Central memory CD4-positive, alpha-beta T cell (primary cell): ENCODE data around the gene SIK2.
"Not testable (repeated sequence)": the region's sequence is repeated elsewhere in the genome, so short reads cannot be mapped to it uniquely, and the experiment has no call there.

Source experiments
- DNase-seq: peaks from one replicate; pipeline ENCODE4 v3.0.0; 2022

The SIK2 gene

DNA sequence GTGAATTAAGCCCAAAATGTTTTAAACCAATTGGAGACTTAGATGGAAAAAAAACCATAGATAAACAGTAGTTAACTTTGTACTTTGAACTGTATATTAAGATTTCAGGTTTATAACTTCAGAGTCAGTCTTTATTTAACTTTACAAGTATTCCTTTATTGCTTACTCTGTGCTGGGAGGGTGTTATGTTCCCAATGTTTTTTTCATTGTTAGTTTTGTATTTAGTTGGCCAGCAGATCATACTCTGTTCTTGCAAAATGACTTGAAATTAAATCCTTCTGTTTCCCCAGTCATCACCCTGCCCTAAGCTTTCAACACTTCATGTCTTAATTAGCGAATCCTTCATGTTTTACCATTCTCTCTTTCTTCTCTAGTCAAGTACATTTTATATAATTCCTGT lies 25.3 kb downstream of the SIK2 start:
- DNase-seq = no peak

DNA sequence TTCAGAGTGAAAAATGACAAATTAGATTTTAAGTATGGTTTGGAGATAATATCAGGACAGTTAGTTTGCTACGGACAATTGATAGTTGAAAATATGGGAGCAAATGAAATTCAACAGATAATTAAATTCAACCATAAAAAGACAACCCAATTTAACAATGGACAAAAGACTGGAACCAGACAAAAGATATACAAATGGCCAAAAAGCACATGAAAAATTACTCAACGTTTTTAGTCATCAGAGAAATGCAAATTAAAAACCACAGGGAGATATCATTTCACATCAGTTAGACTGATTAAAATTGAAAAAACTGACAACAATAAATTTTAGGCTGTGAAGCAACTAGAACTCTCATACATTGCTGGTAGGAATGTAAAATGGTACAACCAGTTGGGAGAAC lies 27.2 kb downstream of the SIK2 start:
- no peak for DNase-seq

DNA sequence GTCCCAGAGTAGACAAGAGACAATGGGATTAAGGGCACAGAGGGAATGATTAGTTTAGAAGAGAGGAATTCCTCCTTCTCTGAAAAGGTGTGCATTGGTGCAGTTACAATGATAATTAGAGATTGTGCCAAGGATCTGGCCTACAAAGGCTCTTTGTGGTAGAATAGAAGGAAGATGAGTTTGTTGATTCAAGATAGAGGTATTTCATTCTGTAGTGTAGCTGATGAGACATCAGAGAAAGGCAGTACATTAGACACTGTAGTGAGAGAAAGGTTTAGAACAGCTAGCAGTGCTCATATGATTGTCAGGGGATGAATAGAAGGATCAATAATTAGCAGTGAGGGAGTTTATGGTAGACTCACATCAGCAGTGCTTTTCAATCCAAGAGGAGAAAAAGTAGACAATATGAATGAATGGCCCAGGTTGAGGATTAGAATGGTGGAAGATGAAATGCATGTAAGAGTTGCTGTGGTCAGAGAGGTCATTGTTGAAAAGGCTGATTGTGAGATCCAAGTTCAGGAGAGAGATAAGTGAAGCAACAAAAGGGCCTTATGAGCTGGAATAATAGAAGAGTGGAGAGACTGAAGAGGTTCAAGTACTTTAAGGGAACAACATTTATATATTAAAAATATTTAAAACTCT lies 28.9 kb downstream of the SIK2 start:
- no peak for DNase-seq

DNA sequence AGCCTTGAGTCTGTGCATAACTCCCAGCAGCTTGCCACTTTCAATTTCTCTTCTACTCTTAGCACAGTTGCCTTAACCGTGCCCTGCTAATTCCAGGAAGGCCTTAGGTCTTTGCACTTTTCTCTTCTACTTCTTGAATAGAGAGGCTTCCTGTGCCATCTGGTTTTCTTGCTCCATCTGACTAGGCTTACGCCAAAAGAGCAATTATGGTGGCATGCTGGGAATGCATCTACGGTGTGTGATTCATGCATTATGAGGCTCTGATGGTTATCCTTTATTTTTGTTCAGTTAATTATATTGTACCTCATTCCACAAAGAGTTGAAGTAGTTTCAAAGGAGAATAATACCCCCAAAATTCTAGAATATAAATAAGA lies 29.4 kb downstream of the SIK2 start:
- DNase-seq = no peak

DNA sequence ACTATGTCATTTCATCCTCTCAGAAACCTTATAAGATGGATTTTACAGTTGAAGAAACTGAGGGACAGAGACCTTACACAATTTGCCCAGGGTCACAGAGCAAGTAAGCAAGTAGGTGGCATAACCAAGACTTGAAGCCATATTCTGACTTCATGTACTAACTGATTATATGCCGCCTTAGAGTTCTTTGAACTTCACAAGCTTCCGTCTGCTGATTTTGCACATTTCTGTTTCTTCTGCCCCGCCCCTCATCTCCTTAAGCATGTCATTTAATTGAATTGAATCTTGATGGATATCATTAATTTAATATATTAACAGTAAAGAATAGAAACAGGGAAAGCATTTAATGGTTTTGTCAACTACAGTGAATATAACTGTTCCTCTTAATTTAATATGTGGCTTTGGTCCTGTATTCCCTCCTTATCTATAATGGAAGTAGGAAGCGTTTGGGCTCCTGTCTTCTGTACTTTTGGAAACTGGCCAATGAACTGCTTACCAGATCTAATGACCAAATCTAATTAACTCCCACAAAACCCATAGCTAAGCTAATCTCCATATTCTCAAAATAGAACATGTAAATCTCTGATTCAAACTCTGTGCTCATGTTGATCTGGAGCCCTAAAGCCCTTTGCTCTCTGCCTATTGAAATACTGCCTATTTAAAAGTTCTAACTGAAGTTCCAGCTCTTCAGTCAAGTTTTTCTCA lies 30.4 kb downstream of the SIK2 start:
- no peak for DNase-seq

DNA sequence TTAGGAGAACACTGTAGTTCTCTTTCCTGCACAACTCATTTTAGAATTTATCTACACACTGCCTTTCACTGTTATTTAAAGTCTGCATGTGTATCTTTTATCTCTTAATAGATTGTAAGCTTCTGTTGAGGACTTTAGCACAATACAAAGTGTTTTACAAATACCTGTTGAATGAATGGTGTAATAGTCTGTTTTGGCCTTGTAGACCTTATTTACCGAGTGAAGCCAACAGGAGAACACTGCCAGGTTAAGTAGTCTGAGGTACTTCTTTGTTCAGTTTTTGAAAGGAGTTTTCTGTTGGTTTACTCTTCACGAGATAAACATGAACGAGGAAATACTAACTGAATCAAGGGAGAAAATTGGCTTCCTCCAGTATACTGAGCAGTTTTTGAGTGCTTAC lies 31.0 kb downstream of the SIK2 start:
- no peak for DNase-seq

DNA sequence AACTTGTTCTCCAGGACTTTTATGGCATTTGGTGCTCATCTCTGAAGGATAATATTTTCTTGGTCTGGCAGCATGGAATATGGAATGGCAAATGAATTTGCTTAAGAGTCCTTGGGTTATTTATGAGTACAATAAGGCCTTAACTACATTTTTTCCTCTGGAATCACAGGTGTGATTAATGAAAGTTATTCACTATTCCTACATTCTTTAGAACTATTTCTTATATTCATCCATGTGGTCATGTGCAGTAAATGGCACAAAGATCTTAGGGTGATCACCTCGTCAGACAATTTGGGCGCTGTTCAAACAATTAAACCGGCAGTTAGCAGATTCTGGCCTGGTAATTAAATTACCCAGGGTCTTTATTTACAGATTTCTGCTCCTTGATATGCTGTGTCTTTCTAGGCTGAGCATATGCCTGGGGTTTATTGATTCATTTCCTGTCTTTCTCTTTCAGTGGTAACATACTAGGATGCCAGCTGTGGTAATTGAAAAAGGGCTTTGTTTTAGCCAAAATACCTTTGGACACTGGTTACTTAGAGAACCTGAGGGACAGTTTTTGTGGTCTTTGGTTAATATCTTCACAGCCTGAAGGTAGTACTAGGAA lies 31.6 kb downstream of the SIK2 start:
- no peak for DNase-seq

DNA sequence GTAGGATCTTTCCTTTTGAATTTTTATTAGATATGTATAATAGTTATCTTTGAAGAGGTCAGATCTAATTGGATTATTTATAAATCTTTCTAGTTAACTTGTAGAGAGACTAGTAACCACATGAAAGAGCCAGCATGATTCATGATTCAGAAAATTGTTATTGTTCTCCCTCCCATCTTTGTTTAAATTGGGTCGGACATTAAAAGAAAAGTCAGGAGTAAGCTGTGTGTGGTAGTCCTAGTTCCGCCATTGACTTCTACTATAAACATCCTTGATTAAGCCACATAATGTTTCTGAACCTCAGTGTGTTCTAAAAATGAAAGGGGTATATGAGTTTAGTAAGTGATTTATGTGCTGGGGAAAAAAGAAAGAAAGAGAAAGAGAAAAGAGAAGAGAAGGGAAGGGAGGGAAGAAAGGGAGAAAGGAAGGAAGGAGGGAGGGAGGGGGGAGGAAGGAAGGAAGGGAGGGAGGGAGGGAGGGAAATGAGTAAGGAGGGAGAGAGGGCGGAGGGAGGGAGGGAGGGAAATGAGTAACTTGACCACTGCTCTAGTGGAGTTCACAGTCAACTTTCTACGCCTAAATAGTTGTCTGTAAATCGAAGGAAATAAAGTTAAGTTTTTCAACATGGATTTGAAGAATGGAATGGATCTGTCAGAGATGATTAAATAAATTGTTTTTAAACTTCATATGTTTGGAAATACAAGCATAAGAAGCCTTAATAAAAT lies 32.9 kb downstream of the SIK2 start:
- DNase-seq = no peak

DNA sequence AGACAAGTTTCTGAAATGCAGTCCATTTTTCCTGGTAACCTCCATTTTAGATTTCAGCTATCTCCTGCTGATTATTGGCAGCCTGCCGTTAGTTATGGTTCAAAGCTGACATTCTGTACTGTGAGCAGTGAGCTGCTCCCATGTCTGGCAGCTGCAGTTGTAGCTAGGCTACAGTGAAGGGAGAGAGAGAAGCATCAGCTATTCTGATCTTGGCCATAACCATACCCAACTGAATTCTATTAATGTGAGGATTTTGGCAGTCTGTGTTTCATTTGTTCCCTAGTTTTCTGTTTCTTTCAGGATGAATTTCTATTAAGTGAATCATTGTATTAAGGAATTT lies 33.4 kb downstream of the SIK2 start:
- DNase-seq = no peak

DNA sequence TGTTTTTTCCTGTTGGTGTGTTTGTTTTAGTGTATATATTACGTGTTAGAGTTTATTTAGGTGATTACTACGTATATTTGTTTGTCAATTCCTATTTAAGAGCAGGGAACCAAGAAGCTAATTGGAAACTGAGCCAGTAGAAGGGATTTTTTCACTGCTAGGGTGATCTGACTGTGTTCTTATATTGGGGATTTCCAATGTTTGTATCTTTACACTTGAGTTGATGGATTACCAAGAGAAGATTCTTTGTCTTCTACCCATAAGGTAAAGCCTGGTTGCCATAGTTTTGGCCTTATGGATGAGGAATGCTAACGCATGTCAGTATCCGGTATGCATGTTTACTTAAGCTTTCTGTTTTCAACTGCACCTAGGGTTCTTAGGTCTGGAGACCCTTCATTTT lies 35.6 kb downstream of the SIK2 start:
- DNase-seq = no peak

DNA sequence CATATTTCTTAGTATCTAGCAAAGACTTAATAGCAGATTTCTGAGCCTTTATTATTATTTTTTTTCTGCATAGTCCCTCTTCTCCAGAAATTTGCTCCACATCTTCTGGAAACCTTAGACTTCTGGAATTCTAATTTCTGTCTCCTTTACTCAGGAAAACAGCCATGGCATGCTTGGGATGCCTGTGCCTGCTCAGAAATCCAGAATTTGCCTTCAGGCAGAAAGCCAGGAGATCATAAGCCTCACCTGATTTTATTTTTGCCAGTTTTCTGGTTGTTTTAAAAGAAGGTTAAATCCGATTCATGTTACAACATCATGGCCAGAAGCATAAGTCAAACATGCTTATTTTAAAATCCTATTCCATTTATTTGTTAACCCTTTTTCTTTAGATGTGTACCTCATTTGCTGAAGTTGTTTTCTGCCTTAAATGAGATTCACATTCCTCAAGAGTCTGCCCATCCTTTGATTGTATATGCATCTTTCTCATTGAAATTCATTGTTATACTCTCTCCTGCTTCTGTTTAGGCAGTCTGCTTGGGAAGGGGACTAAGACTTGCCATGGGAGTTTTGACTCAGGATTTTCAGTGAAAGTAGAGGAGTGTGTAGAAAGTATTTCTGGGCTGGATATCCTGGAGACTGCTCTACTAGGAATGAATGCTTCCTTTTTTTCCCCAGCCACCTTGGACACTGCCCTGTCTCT lies 37.1 kb downstream of the SIK2 start:
- DNase-seq = no peak

DNA sequence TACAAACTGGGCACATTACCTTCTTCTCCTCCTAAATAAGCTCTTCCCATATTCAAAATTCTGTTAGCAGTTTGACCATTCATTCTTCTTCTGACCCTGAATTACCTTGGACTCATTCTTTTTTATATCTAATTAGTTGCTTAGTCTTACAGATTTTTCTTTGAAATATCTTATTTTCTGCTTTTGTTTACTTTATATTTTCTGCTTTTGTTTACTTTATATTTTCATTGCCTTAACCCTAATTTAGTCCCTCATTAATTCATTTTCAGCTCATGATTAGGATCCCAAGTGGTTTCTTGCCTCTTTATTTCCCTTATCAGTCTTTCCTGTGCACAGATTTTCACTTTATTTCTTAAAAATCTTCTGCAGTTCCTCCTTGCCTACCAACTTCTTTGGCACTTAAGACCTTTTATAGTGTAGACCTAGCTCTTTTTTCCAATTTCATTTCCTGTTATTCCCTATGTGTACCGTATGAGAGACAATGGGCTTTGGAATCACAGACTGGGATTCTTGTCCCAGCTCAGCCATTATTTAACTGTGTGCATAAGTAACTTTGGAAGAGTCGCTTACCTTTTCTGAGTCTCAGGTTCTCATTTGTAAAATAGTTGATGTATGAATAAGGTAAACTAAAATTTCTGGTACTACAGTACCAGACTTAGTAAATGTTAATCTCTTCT lies 39.2 kb downstream of the SIK2 start:
- no peak for DNase-seq

DNA sequence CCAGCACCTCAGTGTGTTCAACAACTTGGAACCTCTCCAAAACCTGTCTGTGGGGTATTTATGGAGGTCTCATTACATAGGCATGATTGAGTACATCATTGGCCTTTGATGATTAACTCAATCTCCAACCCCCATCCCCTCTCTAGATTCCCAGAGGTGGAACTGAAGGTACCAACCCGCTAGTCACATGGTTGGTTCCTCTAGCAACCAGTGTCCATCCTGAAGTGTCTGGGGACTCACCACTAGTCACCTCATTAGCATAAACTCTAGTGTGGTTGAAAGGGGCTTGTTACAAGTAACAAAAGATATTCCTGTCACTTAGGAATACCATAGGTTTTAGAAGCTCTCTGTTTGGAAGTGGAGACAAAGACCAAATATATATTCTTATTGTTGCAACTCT lies 40.3 kb downstream of the SIK2 start:
- no peak for DNase-seq

DNA sequence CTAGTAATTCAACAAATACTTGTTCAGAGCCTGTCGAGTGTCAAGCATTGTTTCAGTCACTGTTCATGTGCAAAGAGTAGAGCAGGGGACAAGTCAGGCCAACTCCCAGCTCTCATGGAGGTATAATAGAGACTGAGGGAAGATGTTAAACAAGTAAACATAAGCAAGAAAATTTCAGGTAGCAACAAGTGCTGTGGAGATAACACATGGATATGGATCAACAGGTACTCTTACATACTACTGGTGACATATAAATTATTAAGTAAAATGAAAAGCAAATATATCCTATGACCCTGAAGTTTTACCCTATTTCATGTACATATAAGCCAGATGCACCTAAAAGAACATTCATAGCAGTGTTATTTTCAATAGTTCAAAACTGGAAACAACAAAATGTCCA lies 42.7 kb downstream of the SIK2 start:
- no peak for DNase-seq

DNA sequence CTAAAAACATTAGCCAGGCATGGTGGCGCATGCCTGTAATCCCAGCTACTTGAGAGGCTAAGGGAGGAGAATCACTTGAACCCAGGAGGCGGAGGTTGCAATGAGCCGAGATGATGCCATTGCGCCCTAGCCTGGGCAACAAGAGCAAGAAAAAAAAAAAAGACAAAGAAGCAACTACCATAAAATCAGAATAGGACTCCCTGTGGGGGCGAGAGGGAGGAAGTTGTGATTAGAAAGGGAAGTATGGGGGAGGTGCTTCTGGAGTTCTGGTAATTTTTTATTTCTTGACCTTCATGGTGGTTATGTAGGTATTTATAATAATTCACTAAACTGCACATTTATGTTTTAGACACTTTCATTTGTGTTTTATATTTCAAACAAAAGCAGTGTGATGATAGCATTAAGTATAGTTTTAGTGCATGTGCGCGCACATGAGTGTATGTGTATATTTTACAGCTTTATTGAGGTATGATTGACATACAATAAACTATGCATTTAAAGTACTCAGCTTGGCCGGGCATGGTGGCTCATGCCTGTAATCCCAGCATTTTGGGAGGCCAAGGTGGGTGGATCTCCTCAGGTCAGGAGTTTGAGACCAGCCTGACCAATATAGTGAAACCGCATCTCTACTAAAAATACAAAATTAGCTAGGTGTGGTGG lies 43.5 kb downstream of the SIK2 start:
- no peak for DNase-seq

DNA sequence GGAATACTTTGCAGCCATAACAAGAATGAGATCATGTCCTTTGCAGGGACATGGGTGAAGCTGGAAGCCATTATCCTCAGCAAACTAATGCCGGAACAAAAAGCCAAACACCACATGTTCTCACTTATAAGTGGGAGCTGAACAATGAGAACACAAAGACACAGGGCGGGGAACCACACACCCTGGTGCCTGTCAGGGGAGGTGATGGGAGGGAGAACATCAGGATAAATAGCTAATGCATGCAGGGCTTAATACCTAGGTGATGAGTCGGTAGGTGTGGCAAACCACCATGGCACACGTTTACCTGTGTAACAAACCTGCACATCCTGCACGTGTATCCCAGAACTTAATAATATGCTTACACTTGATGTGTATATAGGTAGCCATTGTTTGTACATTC lies 49.1 kb downstream of the SIK2 start:
- DNase-seq = not testable (repeated sequence)

DNA sequence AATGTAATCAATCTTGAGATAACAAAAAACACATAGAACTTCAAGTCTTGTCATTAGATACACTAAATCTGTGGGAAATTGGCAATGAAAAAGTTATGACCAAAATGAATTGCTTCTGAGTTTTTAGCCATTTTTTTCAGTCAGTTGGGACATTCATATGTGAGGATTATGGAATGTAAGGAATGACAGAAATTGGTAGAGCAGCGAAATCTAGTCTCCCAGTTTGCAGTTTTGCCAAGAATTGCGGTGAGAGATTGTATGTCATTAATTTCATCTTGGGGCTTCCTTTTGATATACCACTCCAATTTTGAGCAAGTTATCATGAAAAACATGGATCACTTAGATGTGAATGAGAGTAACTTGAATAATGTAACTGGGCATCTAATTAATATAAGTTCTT lies 49.9 kb downstream of the SIK2 start:
- DNase-seq = no peak

DNA sequence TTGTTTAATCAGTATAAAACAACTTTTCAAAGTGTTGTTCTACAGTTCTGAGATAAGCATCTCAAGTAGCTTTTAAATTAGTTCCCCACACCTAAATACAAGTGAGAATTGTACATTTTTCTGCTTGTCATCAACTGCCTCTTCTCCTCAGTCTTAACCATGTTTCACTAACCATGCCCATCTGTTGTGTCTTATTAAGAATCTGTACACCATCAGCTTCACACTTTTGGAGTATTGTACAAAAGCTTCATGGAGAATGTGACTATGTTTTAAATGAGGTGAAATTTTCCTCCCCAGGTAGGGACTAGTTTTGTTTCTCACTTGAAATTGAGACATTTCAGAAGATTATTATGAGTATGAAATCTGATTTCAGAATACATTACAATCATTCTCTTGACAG lies 52.4 kb downstream of the SIK2 start:
- DNase-seq = no peak

DNA sequence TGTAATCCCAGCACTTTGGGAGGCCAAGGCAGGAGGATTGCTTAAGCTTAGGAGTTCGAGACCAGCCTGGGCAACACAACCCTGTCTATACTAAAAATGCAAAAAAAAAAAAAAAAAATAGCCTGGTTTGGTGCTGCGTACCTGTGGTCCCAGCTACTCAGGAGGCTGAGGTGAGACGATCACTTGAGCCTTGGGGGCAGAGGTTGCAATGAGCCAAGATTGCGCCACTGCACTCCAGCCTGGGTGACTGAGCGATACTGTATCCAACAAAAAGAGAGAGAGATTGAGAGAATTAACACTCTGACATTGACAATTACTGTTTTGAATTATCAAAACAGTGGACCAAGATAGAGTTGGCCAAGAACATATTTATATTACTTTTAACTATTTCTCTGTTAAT lies 53.7 kb downstream of the SIK2 start:
- DNase-seq = no peak

DNA sequence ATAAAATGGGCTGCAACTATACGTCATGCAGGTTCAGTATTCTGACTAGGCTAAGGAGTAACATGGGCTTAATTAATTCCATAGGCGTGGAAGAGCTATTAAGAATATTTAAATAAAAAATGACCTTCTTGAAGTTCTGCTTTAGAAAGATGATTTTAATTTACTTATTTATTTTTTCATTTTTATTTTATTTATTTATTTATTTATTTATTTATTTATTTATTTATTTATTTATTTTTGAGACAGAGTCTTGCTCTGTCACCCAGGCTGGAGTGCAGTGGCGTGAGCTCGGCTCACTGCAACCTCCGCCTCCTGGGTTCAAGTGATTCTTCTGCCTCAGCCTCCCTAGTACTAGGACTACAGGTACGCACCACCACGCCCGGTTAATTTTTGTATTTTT lies 55.7 kb downstream of the SIK2 start:
- DNase-seq = not testable (repeated sequence)

DNA sequence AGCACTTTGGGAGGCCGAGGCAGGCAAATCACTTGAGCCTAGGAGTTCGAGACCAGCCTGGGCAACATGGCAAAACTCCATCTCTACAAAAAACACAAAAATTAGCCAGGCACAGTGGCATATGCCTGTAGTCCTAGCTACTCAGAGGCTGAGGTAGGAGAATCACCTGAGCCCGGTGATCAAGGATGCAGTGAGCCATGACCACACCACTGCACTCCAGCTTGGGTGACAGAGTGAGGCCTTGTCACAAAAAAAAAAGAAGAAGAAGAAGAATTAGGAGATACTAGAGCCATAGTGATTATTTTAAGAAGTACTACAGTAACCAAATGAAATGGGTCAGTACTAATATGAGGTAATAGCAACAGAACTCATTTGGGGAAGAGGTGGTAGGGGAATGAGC lies 56.2 kb downstream of the SIK2 start:
- not testable (repeated sequence) for DNase-seq
